ENCODE measurements around the gene WDR76.

DNA sequence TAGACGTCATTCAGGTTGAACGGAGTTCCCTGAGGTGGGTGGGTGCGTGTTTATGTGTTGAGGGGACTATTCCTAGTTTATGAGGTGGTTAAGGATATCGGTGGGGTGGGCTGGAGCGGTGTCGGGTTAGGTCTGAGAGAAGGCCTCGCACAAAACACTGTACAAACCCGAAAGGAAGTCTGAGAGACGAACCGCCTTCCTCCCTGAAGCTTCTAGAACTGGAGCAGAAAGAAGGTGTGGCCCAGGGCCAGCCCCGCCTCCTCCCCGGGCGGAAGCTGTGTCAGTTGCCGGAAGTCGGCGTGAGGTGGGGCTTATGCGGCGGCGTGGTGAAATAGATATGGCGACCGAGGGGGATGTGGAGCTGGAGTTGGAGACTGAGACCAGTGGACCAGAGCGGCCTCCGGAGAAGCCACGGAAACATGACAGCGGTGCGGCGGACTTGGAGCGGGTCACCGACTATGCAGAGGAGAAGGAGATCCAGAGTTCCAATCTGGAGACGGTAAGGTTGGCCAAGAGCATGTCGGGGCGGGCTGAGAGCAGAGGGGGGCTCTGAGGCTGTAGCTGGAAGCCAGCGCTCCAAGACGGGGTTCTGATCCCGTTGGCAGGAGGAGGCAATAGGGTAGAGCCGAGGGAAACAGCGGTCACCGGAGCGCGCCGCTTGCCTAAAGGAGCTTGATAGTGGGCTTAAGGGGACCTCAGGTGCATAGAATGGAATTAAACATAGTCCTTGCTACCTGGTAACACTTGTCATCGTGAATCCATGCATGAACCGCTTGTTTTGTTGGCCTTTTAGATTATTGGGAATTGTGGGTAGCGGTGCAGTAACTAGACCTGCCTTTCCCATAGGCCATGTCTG, 26.3 kb upstream of the WDR76 start, which contains the start of gene HYPK:
- TF ChIP-seq EZH2 (IDR thresholded peaks at IDR 0.05; ENCODE audit: borderline replicate concordance, insufficient read depth, low read length, poor library complexity, severe bottlenecking) (no peak), RAD21 (conservative IDR thresholded peaks at IDR 0.05) (peak; percentile 25), TAF1 (IDR thresholded peaks at IDR 0.05; ENCODE audit: low read depth) (peak; percentile 84), EP300 (conservative IDR thresholded peaks at IDR 0.05; ENCODE audit: poor library complexity, severe bottlenecking) (peak; percentile 21)
- TF ChIP-seq, protein P1, sequence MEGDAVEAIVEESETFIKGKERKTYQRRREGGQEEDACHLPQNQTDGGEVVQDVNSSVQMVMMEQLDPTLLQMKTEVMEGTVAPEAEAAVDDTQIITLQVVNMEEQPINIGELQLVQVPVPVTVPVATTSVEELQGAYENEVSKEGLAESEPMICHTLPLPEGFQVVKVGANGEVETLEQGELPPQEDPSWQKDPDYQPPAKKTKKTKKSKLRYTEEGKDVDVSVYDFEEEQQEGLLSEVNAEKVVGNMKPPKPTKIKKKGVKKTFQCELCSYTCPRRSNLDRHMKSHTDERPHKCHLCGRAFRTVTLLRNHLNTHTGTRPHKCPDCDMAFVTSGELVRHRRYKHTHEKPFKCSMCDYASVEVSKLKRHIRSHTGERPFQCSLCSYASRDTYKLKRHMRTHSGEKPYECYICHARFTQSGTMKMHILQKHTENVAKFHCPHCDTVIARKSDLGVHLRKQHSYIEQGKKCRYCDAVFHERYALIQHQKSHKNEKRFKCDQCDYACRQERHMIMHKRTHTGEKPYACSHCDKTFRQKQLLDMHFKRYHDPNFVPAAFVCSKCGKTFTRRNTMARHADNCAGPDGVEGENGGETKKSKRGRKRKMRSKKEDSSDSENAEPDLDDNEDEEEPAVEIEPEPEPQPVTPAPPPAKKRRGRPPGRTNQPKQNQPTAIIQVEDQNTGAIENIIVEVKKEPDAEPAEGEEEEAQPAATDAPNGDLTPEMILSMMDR (IDR thresholded peaks at IDR 0.05; ENCODE audit: poor library complexity, severe bottlenecking), result no peak
- TF ChIP-seq, protein P2, sequence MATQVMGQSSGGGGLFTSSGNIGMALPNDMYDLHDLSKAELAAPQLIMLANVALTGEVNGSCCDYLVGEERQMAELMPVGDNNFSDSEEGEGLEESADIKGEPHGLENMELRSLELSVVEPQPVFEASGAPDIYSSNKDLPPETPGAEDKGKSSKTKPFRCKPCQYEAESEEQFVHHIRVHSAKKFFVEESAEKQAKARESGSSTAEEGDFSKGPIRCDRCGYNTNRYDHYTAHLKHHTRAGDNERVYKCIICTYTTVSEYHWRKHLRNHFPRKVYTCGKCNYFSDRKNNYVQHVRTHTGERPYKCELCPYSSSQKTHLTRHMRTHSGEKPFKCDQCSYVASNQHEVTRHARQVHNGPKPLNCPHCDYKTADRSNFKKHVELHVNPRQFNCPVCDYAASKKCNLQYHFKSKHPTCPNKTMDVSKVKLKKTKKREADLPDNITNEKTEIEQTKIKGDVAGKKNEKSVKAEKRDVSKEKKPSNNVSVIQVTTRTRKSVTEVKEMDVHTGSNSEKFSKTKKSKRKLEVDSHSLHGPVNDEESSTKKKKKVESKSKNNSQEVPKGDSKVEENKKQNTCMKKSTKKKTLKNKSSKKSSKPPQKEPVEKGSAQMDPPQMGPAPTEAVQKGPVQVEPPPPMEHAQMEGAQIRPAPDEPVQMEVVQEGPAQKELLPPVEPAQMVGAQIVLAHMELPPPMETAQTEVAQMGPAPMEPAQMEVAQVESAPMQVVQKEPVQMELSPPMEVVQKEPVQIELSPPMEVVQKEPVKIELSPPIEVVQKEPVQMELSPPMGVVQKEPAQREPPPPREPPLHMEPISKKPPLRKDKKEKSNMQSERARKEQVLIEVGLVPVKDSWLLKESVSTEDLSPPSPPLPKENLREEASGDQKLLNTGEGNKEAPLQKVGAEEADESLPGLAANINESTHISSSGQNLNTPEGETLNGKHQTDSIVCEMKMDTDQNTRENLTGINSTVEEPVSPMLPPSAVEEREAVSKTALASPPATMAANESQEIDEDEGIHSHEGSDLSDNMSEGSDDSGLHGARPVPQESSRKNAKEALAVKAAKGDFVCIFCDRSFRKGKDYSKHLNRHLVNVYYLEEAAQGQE (IDR thresholded peaks at IDR 0.05; ENCODE audit: borderline replicate concordance), result peak; percentile 83

Measured in neural cell (in vitro differentiated cells).